GM18508 (cell line): ENCODE results near the gene PACS2.

Source experiments
- ATAC-seq: cut with Tn5 transposase; IDR thresholded peaks from one replicate; pipeline ENCODE4 v1.9.1; 2021; ENCODE audit warnings: moderate number of reproducible peaks; ENCODE audit not compliant: insufficient read depth, unreplicated experiment

The PACS2 gene

GRCh38 chr14:105433161-105433605 is 118.6 kb downstream of the PACS2 start:
- no peak for ATAC-seq

- ATAC-seq: no peak
Measured at GRCh38 chr14:105436402-105436801, 121.9 kb downstream of the PACS2 start.

GRCh38 chr14:105436891-105437722 is 122.6 kb downstream of the PACS2 start:
- ATAC-seq: no peak

GRCh38 chr14:105437723-105438500 is 123.4 kb downstream of the PACS2 start:
- no peak for ATAC-seq

GRCh38 chr14:105439179-105439578 is 124.6 kb downstream of the PACS2 start:
- ATAC-seq: no peak

- no peak for ATAC-seq
Measured at GRCh38 chr14:105439710-105440553, 125.4 kb downstream of the PACS2 start.

- ATAC-seq: no peak
Measured at GRCh38 chr14:105440554-105440900, 126.0 kb downstream of the PACS2 start.

- no peak for ATAC-seq
Measured at GRCh38 chr14:105440992-105441391, 126.4 kb downstream of the PACS2 start.

- no peak for ATAC-seq
Measured at GRCh38 chr14:105442125-105442524, 127.6 kb downstream of the PACS2 start.

GRCh38 chr14:105442834-105443233 is 128.3 kb downstream of the PACS2 start:
- ATAC-seq: no peak

- no peak for ATAC-seq
Measured at GRCh38 chr14:105444859-105445258, 130.3 kb downstream of the PACS2 start.

GRCh38 chr14:105445290-105445689 is 130.7 kb downstream of the PACS2 start:
- ATAC-seq: no peak

- ATAC-seq: no peak
Measured at GRCh38 chr14:105445901-105446845, 131.6 kb downstream of the PACS2 start.

GRCh38 chr14:105446971-105447370 is 132.4 kb downstream of the PACS2 start:
- no peak for ATAC-seq
